CD4-positive, alpha-beta T cell treated with Interferon alpha-2 for 1 hour (primary cell): ENCODE measurements around the gene RPEL1.

ENCODE experiments used
- DNase-seq, 2 donors: peaks; one replicate each; pipeline ENCODE4 v3.0.0-alpha.2; 2020 to 2022

The RPEL1 gene

GRCh38 chr10:103281753-103282152 is 36.1 kb downstream of the RPEL1 start:
- no peak for DNase-seq

- no peak for DNase-seq
Observed at GRCh38 chr10:103282961-103283360, 37.3 kb downstream of the RPEL1 start.

GRCh38 chr10:103284170-103284569 is 38.5 kb downstream of the RPEL1 start:
- DNase-seq, result peak in 1 of 2 donors; percentile 9

GRCh38 chr10:103287992-103288391 is 42.3 kb downstream of the RPEL1 start:
- no peak for DNase-seq

- DNase-seq, result no peak
Observed at GRCh38 chr10:103291588-103291987, 45.9 kb downstream of the RPEL1 start.

GRCh38 chr10:103295374-103296015 is 49.8 kb downstream of the RPEL1 start:
- no peak for DNase-seq
